BJ (cell line): ENCODE results near the gene BMP4. TPM values are rescaled to one million over a fixed set of nuclear protein-coding genes. Genes with fewer than 3 reads are reported as not detected.
"Not testable (repeated sequence)": the region's sequence is repeated elsewhere in the genome, so short reads cannot be mapped to it uniquely, and the experiment has no call there.

Source experiments
- CTCF ChIA-PET: fragments of 350-600 bp; formaldehyde crosslinking; extraction: SDS; loops from one replicate; lab custom pipeline; 2021; ENCODE audit warnings: antibody characterized with exemption, inconsistent platforms; lab: Yijun Ruan, JAX
- POLR2A ChIA-PET: fragments of 300-600 bp; sonication (Branson Sonifier 250); formaldehyde crosslinking; extraction: SDS; loops from one replicate; lab custom pipeline; 2021; ENCODE audit warnings: antibody characterized with exemption; lab: Charles Lee
- DNase-seq: peaks from one replicate; pipeline ENCODE4 v3.0.0-alpha.2; 2011; ENCODE audit warnings: low read depth
- H3K27me3 ChIP-seq: 2 replicates; pipeline ENCODE4 v1.6.0; 2011; ENCODE audit warnings: low read length; ENCODE audit not compliant: control insufficient read depth, insufficient read depth
- H3K36me3 ChIP-seq: 2 replicates; pipeline ENCODE4 v1.5.1; 2011; ENCODE audit warnings: low read length; ENCODE audit not compliant: control insufficient read depth, insufficient read depth
- H3K4me3 ChIP-seq: 2 replicates; pipeline ENCODE4 v1.5.1; 2011; ENCODE audit warnings: low read depth, mild to moderate bottlenecking, control low read depth, low read length
- CTCF ChIP-seq: IDR thresholded peaks from 2 replicates; pipeline ENCODE4 v1.5.1; 2011; ENCODE audit warnings: low read depth, mild to moderate bottlenecking, control low read depth, inconsistent platforms, low read length, moderate library complexity; ENCODE audit not compliant: insufficient read depth
- polyA plus RNA-seq: library from polyadenylated mRNA; depleted of rRNA; stranded (reverse); fragments of >200 nt; gene quantifications from 2 replicates; pipeline ENCODE4 v1.2.3, GENCODE V29; 2011

Gene BMP4
- polyA plus RNA-seq, 1 experiment = 10.1 TPM

GRCh38 chr14:54000341-54000811 is 43.8 kb upstream of the BMP4 start:
- Histone ChIP-seq H3K27me3 (no peaks in the 10 kb centered on the region), H3K4me3 (no peak overlapping the region), H3K36me3 (no peaks in the 10 kb centered on the region)
- POLR2A ChIA-PET = no interaction called here
- no peak for TF ChIP-seq CTCF
- CTCF ChIA-PET = interaction anchor here (2.3 kb wide), 1 partner anchor 460 kb away, joined by 6 read pairs; no protein-coding TSS in a partner anchor
- DNase-seq = no peak

GRCh38 chr14:53999061-53999488 is 42.5 kb upstream of the BMP4 start:
- CTCF ChIA-PET = interaction anchor here (2.3 kb wide), 1 partner anchor 459 kb away, joined by 6 read pairs; no protein-coding TSS in a partner anchor
- no peaks in the 10 kb centered on the region for H3K36me3 ChIP-seq
- DNase-seq = peak; percentile 81
- no peaks in the 10 kb centered on the region for H3K27me3 ChIP-seq
- no peak for TF ChIP-seq CTCF
- no peak overlapping the region for H3K4me3 ChIP-seq
- POLR2A ChIA-PET = no interaction called here

- POLR2A ChIA-PET = no interaction called here
- Histone ChIP-seq H3K4me3 (no peak overlapping the region), H3K27me3 (no peaks in the 10 kb centered on the region), H3K36me3 (no peaks in the 10 kb centered on the region)
- no peak for TF ChIP-seq CTCF
- DNase-seq = no peak
- CTCF ChIA-PET = interaction anchor here (1.2 kb wide), 1 partner anchor 334 kb away, joined by 3 read pairs; no protein-coding TSS in a partner anchor
Observed at GRCh38 chr14:53996041-53996440, 39.4 kb upstream of the BMP4 start.

GRCh38 chr14:53993920-53994607 is 37.4 kb upstream of the BMP4 start:
- ChIA-PET CTCF (no interaction called here), POLR2A (no interaction called here)
- no peak for TF ChIP-seq CTCF
- H3K4me3 ChIP-seq = no peak overlapping the region
- no peak for DNase-seq
- no peaks in the 10 kb centered on the region for H3K27me3 ChIP-seq
- no peaks in the 10 kb centered on the region for H3K36me3 ChIP-seq

- Histone ChIP-seq H3K4me3 (no peak overlapping the region), H3K36me3 (no peaks in the 10 kb centered on the region), H3K27me3 (no peaks in the 10 kb centered on the region)
- ChIA-PET POLR2A (interaction anchor here (0.6 kb wide), 1 partner anchor 37 kb away, joined by 3 read pairs; no protein-coding TSS in a partner anchor), CTCF (no interaction called here)
- TF ChIP-seq CTCF = no peak
- no peak for DNase-seq
Observed at GRCh38 chr14:53990978-53991377, 34.4 kb upstream of the BMP4 start.

GRCh38 chr14:53986718-53987117 is 30.1 kb upstream of the BMP4 start:
- H3K27me3 ChIP-seq, H3K36me3 ChIP-seq, DNase-seq, H3K4me3 ChIP-seq, POLR2A ChIA-PET: not testable (repeated sequence)
- CTCF ChIA-PET = interaction anchor here (1.3 kb wide), 1 partner anchor 222 kb away, joined by 3 read pairs; no protein-coding TSS in a partner anchor

- POLR2A ChIA-PET, H3K4me3 ChIP-seq, CTCF ChIA-PET, DNase-seq, H3K27me3 ChIP-seq, H3K36me3 ChIP-seq: not testable (repeated sequence)
Observed at GRCh38 chr14:53984958-53985357, 28.3 kb upstream of the BMP4 start.
